ENCODE data around the gene CAMTA1. TPM values are rescaled to one million over a fixed set of nuclear protein-coding genes. Genes with fewer than 3 reads are reported as not detected.

CAMTA1 gene
- polyA plus RNA-seq, 1 of the 3 experiments (the other 2 are of a cell fraction), result 63.1 TPM

DNA sequence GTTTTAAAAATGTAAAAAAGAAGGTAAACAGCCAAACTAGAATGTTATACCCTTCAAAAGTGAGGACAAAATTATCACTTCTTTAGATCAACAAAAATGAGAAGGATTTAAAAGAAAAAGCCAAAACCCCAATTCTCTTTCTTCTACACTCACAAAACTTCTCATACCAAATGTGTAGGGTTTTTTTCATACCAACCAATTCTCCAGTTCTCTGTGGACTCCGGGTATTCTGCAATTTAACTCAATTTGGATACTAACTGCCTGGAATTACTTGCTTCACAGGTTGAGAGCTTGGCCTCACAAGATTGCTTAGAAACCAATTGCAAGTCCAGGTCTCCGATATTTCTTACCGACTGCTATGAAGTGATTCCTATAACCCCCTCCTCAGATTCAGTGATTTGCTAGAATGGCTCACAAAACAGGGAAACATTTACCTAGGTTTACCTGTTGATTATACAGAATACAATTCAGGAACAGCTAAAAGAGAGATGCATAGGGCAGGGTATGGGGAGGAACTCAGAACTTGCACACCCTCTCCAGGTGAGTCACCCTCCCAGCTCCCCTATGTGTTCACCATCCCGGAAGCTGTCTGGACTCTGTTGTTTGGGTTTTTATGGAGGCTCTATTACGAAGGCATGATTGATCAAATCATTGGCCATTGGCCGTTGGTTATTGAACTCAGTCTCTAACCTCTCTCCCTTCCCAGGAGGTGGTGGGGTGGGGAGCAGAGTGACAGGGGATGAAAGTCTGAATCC is 67.1 kb downstream of the CAMTA1 start:
- peaks cover 2% of the 10 kb centered on the region for H3F3A ChIP-seq (replicated peaks; ENCODE audit: insufficient read depth)
- WGBS (ENCODE audit: low lambda C conversion rate), result 98% methylated on average over 6 of the region's 6 CpGs

DNA sequence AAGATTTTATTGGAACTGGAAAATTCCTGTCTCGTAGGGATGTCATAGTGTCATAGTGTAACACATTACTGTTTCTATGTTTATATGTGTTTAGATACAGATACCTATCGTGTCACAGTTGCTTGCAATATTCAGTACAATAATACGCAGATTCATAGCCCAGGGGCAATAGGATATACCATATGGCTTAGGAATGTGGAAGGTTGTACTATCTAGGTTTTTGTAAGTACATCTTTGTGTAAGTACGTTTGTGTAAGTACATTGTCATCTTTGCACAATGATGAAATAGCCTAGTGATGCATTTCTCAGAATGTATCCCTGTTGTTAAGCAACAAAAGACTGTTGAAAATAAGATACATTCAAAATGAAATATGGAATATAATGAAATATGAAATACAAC is 68.9 kb downstream of the CAMTA1 start:
- WGBS (ENCODE audit: low lambda C conversion rate), result 88% methylated on average over 4 of the region's 4 CpGs
- ChIA-PET POLR2A (no interaction called here), CTCF (no interaction called here)
- 0 out of 4 replicates have a peak, but pooled peaks cover 0 to 2% of the 10 kb centered on the region in 2 experiments for H3K4me1 ChIP-seq (ENCODE audit: control insufficient read depth in 1 of 2, insufficient read depth in 2 of 2, low read depth in 1 of 2, low read length in 1 of 2)
- peaks cover 17 to 22% of the 10 kb centered on the region in 2 experiments for H3K36me3 ChIP-seq (replicated peaks in 1 of 2; ENCODE audit: control insufficient read depth in 1 of 2, insufficient read depth in 2 of 2, low read length in 1 of 2)
- no peaks in the 10 kb centered on the region for H3K27me3 ChIP-seq (ENCODE audit: insufficient read depth)
- H3F3A ChIP-seq (replicated peaks; ENCODE audit: insufficient read depth), result peaks cover 8% of the 10 kb centered on the region
- no peaks in the 10 kb centered on the region for H3K9me3 ChIP-seq
- no peak overlapping the region for H3K27ac ChIP-seq (ENCODE audit: low read depth in 2 of 2, low read length in 1 of 2)
- H3K9me2 ChIP-seq, result no peaks in the 10 kb centered on the region
- DNase-seq, result no peak
- no peak overlapping the region for H3K9ac ChIP-seq
- peaks cover 30% of the 10 kb centered on the region for H3K79me2 ChIP-seq (ENCODE audit: insufficient read depth)
- no peak overlapping the region for H2AFZ ChIP-seq (ENCODE audit: low read depth)
- H4K20me1 ChIP-seq (ENCODE audit: insufficient read depth), result no peaks in the 10 kb centered on the region
- no peak overlapping the region for H3K4me2 ChIP-seq
- no peak overlapping the region for H3K4me3 ChIP-seq (ENCODE audit: low read depth in 2 of 2, low read length in 1 of 2)
- TF ChIP-seq SMC3 (IDR thresholded peaks at IDR 0.05; ENCODE audit: low read depth, low read length) (no peak), EP300 (IDR thresholded peaks at IDR 0.05; ENCODE audit: borderline replicate concordance in 1 of 2, low read depth in 1 of 2, low read length in 1 of 2) (no peak), TAF1 (IDR thresholded peaks at IDR 0.05; ENCODE audit: borderline replicate concordance, low read depth, low read length) (no peak), JUND (IDR thresholded peaks at IDR 0.05) (no peak), CHD2 (IDR thresholded peaks at IDR 0.05; ENCODE audit: low read length, partially characterized antibody) (no peak), MEF2A (IDR thresholded peaks at IDR 0.05; ENCODE audit: borderline replicate concordance, low read depth) (no peak), FOXM1 (IDR thresholded peaks at IDR 0.05; ENCODE audit: low read depth) (no peak), TCF12 (IDR thresholded peaks at IDR 0.05) (no peak), NRF1 (IDR thresholded peaks at IDR 0.05; ENCODE audit: low read depth, low read length) (no peak), NFIC (IDR thresholded peaks at IDR 0.05; ENCODE audit: borderline replicate concordance) (no peak), GABPA (IDR thresholded peaks at IDR 0.05; ENCODE audit: low read depth) (no peak), MXI1 (IDR thresholded peaks at IDR 0.05; ENCODE audit: low read depth, low read length) (no peak), RFX5 (IDR thresholded peaks at IDR 0.05; ENCODE audit: low read length) (no peak)
- TF ChIP-seq, protein P1, sequence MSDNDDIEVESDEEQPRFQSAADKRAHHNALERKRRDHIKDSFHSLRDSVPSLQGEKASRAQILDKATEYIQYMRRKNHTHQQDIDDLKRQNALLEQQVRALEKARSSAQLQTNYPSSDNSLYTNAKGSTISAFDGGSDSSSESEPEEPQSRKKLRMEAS (IDR thresholded peaks at IDR 0.05; ENCODE audit: low read depth), result no peak
- TF ChIP-seq, protein P2, sequence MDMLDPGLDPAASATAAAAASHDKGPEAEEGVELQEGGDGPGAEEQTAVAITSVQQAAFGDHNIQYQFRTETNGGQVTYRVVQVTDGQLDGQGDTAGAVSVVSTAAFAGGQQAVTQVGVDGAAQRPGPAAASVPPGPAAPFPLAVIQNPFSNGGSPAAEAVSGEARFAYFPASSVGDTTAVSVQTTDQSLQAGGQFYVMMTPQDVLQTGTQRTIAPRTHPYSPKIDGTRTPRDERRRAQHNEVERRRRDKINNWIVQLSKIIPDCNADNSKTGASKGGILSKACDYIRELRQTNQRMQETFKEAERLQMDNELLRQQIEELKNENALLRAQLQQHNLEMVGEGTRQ (IDR thresholded peaks at IDR 0.05; ENCODE audit: borderline replicate concordance, low read depth, low read length), result no peak
- TF ChIP-seq, protein P3, sequence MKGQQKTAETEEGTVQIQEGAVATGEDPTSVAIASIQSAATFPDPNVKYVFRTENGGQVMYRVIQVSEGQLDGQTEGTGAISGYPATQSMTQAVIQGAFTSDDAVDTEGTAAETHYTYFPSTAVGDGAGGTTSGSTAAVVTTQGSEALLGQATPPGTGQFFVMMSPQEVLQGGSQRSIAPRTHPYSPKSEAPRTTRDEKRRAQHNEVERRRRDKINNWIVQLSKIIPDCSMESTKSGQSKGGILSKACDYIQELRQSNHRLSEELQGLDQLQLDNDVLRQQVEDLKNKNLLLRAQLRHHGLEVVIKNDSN (IDR thresholded peaks at IDR 0.05; ENCODE audit: borderline replicate concordance, low read depth), result no peak

More for the DNA sequence above, 67.1 kb downstream of the CAMTA1 start:
- ChIA-PET POLR2A (no interaction called here), CTCF (no interaction called here)
- H3K36me3 ChIP-seq (replicated peaks in 1 of 2; ENCODE audit: control insufficient read depth in 1 of 2, insufficient read depth in 2 of 2, low read length in 1 of 2), result peaks cover 17 to 22% of the 10 kb centered on the region in 2 experiments
- no peaks in the 10 kb centered on the region for H3K27me3 ChIP-seq (ENCODE audit: insufficient read depth)
- H3K9me3 ChIP-seq, result no peaks in the 10 kb centered on the region
- no peak overlapping the region for H3K4me2 ChIP-seq
- TF ChIP-seq, protein P4, sequence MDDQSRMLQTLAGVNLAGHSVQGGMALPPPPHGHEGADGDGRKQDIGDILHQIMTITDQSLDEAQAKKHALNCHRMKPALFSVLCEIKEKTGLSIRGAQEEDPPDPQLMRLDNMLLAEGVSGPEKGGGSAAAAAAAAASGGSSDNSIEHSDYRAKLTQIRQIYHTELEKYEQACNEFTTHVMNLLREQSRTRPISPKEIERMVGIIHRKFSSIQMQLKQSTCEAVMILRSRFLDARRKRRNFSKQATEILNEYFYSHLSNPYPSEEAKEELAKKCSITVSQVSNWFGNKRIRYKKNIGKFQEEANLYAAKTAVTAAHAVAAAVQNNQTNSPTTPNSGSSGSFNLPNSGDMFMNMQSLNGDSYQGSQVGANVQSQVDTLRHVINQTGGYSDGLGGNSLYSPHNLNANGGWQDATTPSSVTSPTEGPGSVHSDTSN (IDR thresholded peaks at IDR 0.05), result no peak
- no peak for TF ChIP-seq FOXJ3 (CRISPR knock-in tag; IDR thresholded peaks at IDR 0.05)
- no peak for TF ChIP-seq FOXM1 (IDR thresholded peaks at IDR 0.05; ENCODE audit: low read depth)
- no peak for TF ChIP-seq YY1 (IDR thresholded peaks at IDR 0.05; ENCODE audit: low read depth)
- TF ChIP-seq, protein P1 (IDR thresholded peaks at IDR 0.05; ENCODE audit: low read depth), result no peak
- TF ChIP-seq, protein P3 (IDR thresholded peaks at IDR 0.05; ENCODE audit: borderline replicate concordance, low read depth), result no peak
- TF ChIP-seq NFIC (IDR thresholded peaks at IDR 0.05; ENCODE audit: borderline replicate concordance), result no peak
- no peak for TF ChIP-seq TAF1 (IDR thresholded peaks at IDR 0.05; ENCODE audit: borderline replicate concordance, low read depth, low read length)
- TF ChIP-seq GATA2 (CRISPR knock-in tag; IDR thresholded peaks at IDR 0.05), result no peak
- TF ChIP-seq NRF1 (IDR thresholded peaks at IDR 0.05; ENCODE audit: low read depth, low read length), result no peak
- TF ChIP-seq MXI1 (IDR thresholded peaks at IDR 0.05; ENCODE audit: low read depth, low read length), result no peak
- H3K4me3 ChIP-seq (ENCODE audit: low read depth in 2 of 2, low read length in 1 of 2), result no peak overlapping the region
- H2AFZ ChIP-seq (ENCODE audit: low read depth), result no peak overlapping the region
- H3K79me2 ChIP-seq (ENCODE audit: insufficient read depth), result peaks cover 27% of the 10 kb centered on the region
- no peak for DNase-seq
- H3K27ac ChIP-seq (ENCODE audit: low read depth in 2 of 2, low read length in 1 of 2), result no peak overlapping the region
- H3K9me2 ChIP-seq, result no peaks in the 10 kb centered on the region
- no peaks in the 10 kb centered on the region for H3K4me1 ChIP-seq (ENCODE audit: control insufficient read depth in 1 of 2, insufficient read depth in 2 of 2, low read depth in 1 of 2, low read length in 1 of 2)
- no peaks in the 10 kb centered on the region for H4K20me1 ChIP-seq (ENCODE audit: insufficient read depth)
- no peak overlapping the region for H3K9ac ChIP-seq
